Measurements from ENCODE around the gene A1BG.

The A1BG gene

DNA sequence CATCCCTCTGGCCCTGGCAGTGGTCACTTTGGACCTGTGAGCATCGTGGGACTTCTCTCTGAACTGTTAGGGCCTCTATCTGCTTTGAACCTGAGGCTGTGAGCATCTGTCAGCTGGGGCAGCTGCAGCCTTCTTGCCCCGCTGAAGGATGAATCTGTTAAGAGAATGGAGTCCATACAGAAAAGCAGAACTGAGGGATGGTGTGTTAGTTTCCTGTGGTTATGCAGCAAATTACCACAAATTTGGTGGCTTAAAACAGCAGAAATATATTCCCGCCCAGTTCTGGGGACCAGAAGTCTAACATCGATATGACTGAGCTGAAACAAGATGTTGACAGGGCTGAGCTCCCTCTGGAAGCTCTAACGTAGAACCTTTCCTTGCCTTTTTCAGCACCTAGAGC is 10.9 kb upstream of the A1BG start:
- no peak overlapping the region for H2BK15ac ChIP-seq (ENCODE audit: low read length)
- H4K8ac ChIP-seq (ENCODE audit: low read depth, low read length), result no peak overlapping the region
- no peak overlapping the region for H3K4ac ChIP-seq (ENCODE audit: low read length)
- no peak overlapping the region for H3K27ac ChIP-seq (replicated peaks; ENCODE audit: low read length)
- H3K79me1 ChIP-seq (ENCODE audit: low read depth, low read length), result peaks cover 10% of the 10 kb centered on the region
- no CpG with 5 or more reads among the region's 5 CpGs for WGBS, 2 donors (ENCODE audit: extremely low coverage in 2 of 2, insufficient read length in 2 of 2, insufficient replicate concordance in 1 of 2)
- no peak overlapping the region for H2AK5ac ChIP-seq (ENCODE audit: low read depth, low read length)
- H3K18ac ChIP-seq (ENCODE audit: low read length), result no peak overlapping the region
- H3K4me1 ChIP-seq (ENCODE audit: control insufficient read depth in 2 of 2, insufficient read depth in 1 of 2, low read depth in 1 of 2, low read length in 2 of 2), result peaks cover 0 to 3% of the 10 kb centered on the region in 2 donors
- no peaks in the 10 kb centered on the region for H3K27me3 ChIP-seq (ENCODE audit: control insufficient read depth in 3 of 3, insufficient read depth in 3 of 3, low read depth in 1 of 3, low read length in 3 of 3)
- no peak overlapping the region for H2AFZ ChIP-seq (ENCODE audit: low read length)
- H3K36me3 ChIP-seq (replicated peaks in 1 of 2; ENCODE audit: control insufficient read depth in 2 of 2, insufficient read depth in 2 of 2, low read length in 2 of 2), result peaks cover 6 to 14% of the 10 kb centered on the region in 2 donors
- H2BK5ac ChIP-seq (ENCODE audit: low read length), result no peak overlapping the region
- no peak overlapping the region for H3K9ac ChIP-seq (ENCODE audit: low read depth, low read length, poor library complexity)
- H3K4me3 ChIP-seq (ENCODE audit: low read length in 2 of 2), result no peak overlapping the region
- no peak overlapping the region for H3K4me2 ChIP-seq (ENCODE audit: insufficient read depth, low read length, poor library complexity, severe bottlenecking)
- no peak overlapping the region for H3K14ac ChIP-seq (ENCODE audit: low read length)
- no peak for DNase-seq (ENCODE audit: low spot score)
- no peak overlapping the region for H2BK120ac ChIP-seq (ENCODE audit: low read depth, low read length)
- H3K9me3 ChIP-seq (replicated peaks in 1 of 2; ENCODE audit: control insufficient read depth in 2 of 2, insufficient read depth in 1 of 2, low read depth in 1 of 2, low read length in 2 of 2), result no peaks in the 10 kb centered on the region
- no peak overlapping the region for H3K23ac ChIP-seq (ENCODE audit: low read depth, low read length, poor library complexity)
- no peak overlapping the region for H2BK12ac ChIP-seq (ENCODE audit: low read length)
- H4K91ac ChIP-seq (ENCODE audit: low read depth, low read length, poor library complexity), result no peak overlapping the region

DNA sequence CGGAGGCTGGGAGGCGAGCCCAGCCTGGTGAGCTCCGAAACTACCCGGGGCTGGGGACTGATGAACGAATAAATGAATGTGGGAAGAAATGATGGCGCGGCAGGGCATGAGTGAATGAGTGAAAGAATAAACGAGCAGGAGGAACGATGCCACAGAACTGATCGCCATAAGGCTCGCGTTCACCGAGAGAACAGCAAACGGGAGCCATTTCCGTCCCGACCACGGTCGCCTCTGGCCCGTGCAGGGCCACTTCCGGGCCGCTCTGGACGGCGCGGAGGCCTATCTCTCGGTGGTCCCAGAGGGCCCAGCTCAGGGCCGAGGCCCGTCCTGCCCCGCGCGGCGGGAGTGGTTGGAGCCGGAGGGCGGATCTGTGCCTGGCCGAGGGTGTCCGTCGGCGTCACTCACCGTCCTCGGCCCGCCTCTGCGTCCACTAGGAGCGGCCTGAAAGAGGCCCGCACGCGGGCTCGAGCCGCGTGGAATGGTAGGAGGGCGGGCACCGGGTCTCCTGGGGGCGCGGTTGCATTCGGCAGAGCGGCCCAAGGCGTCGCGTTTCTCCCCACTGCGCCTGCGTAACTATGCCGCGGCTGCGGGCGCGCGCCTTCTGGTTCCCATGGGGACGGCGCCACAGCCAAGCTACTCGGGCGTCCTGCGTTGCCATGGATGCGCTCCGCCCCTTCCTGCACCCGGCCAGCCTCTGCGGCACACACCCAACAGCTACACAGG is 9.1 kb upstream of the A1BG start, which contains the start of gene ZNF497:
TSS of gene ZNF497 (minus strand) at position 480 of the 723 bp plus-strand sequence. CDS start 5,116 bp downstream, outside the sequence.
- peak within 1 kb of the TSS; percentile 92 to 99 for H3K4me3 ChIP-seq (ENCODE audit: low read length in 2 of 2)
- H3K4ac ChIP-seq (ENCODE audit: low read length), result peak within 1 kb of the TSS; percentile 99
- DNase-seq (ENCODE audit: low spot score), result peak; percentile 96
- peak within 1 kb of the TSS; percentile 99 for H3K4me2 ChIP-seq (ENCODE audit: insufficient read depth, low read length, poor library complexity, severe bottlenecking)
- peak within 1 kb of the TSS; percentile 99 for H4K8ac ChIP-seq (ENCODE audit: low read depth, low read length)
- peaks cover 16% of the 10 kb centered on the region for H3K79me1 ChIP-seq (ENCODE audit: low read depth, low read length)
- H3K9ac ChIP-seq (ENCODE audit: low read depth, low read length, poor library complexity), result peak within 1 kb of the TSS; percentile 99
- H2BK5ac ChIP-seq (ENCODE audit: low read length), result peak within 1 kb of the TSS; percentile 99
- peak within 1 kb of the TSS; percentile 73 for H2BK12ac ChIP-seq (ENCODE audit: low read length)
- no peaks in the 10 kb centered on the region for H3K9me3 ChIP-seq (replicated peaks in 1 of 2; ENCODE audit: control insufficient read depth in 2 of 2, insufficient read depth in 1 of 2, low read depth in 1 of 2, low read length in 2 of 2)
- no peaks in the 10 kb centered on the region for H3K27me3 ChIP-seq (ENCODE audit: control insufficient read depth in 3 of 3, insufficient read depth in 3 of 3, low read depth in 1 of 3, low read length in 3 of 3)
- peak within 1 kb of the TSS; percentile 99 for H2BK120ac ChIP-seq (ENCODE audit: low read depth, low read length)
- peak within 1 kb of the TSS; percentile 81 for H2BK15ac ChIP-seq (ENCODE audit: low read length)
- H3K23ac ChIP-seq (ENCODE audit: low read depth, low read length, poor library complexity), result peak within 1 kb of the TSS; percentile 99
- H4K91ac ChIP-seq (ENCODE audit: low read depth, low read length, poor library complexity), result peak within 1 kb of the TSS; percentile 99
- H2AFZ ChIP-seq (ENCODE audit: low read length), result peak within 1 kb of the TSS; percentile 98
- peak within 1 kb of the TSS; percentile 100 for H2AK5ac ChIP-seq (ENCODE audit: low read depth, low read length)
- H3K36me3 ChIP-seq (replicated peaks in 1 of 2; ENCODE audit: control insufficient read depth in 2 of 2, insufficient read depth in 2 of 2, low read length in 2 of 2), result peaks cover 6 to 9% of the 10 kb centered on the region in 2 donors
- peak within 1 kb of the TSS; percentile 95 for H3K27ac ChIP-seq (replicated peaks; ENCODE audit: low read length)
- H3K14ac ChIP-seq (ENCODE audit: low read length), result peak within 1 kb of the TSS; percentile 98
- H3K4me1 ChIP-seq (ENCODE audit: control insufficient read depth in 2 of 2, insufficient read depth in 1 of 2, low read depth in 1 of 2, low read length in 2 of 2), result peaks cover 0 to 3% of the 10 kb centered on the region in 2 donors
- no CpG with 5 or more reads among the region's 74 CpGs for WGBS, 2 donors (ENCODE audit: extremely low coverage in 2 of 2, insufficient read length in 2 of 2, insufficient replicate concordance in 1 of 2)
- H3K18ac ChIP-seq (ENCODE audit: low read length), result peak within 1 kb of the TSS; percentile 98

DNA sequence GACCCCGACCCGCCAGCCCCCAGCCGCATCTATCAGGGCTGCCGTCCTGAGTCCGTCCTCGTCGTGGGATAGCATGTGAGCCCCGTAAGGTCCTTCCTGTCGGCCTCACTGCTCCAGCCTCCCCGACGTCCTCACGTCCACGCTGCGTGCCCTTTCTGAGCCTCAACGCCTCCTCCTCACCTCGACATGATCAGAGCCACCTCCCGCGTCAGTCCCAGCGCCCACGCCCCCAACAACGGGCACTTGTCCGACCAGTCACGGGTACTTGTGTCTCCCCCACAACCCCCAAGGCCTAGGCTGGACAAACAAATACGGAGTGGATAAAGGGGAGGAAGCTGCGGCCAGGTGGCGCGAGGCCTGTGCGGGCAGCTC is 8.6 kb upstream of the A1BG start:
- Histone ChIP-seq H3K79me1 (ENCODE audit: low read depth, low read length) (peaks cover 15% of the 10 kb centered on the region), H2BK15ac (ENCODE audit: low read length) (peak overlapping the region; percentile 81), H4K91ac (ENCODE audit: low read depth, low read length, poor library complexity) (peak overlapping the region; percentile 99), H2AFZ (ENCODE audit: low read length) (peak overlapping the region; percentile 98), H3K23ac (ENCODE audit: low read depth, low read length, poor library complexity) (peak overlapping the region; percentile 99), H2BK120ac (ENCODE audit: low read depth, low read length) (peak overlapping the region; percentile 99), H2BK12ac (ENCODE audit: low read length) (peak overlapping the region; percentile 73), H3K4ac (ENCODE audit: low read length) (peak overlapping the region; percentile 99), H2BK5ac (ENCODE audit: low read length) (peak overlapping the region; percentile 99), H3K4me3 (ENCODE audit: low read length in 2 of 2) (peak overlapping the region; percentile 92 to 99), H3K18ac (ENCODE audit: low read length) (peak overlapping the region; percentile 97), H3K36me3 (replicated peaks in 1 of 2; ENCODE audit: control insufficient read depth in 2 of 2, insufficient read depth in 2 of 2, low read length in 2 of 2) (peaks cover 4 to 7% of the 10 kb centered on the region in 2 donors), H4K8ac (ENCODE audit: low read depth, low read length) (peak overlapping the region; percentile 99), H3K4me2 (ENCODE audit: insufficient read depth, low read length, poor library complexity, severe bottlenecking) (peak overlapping the region; percentile 99), H3K9me3 (replicated peaks in 1 of 2; ENCODE audit: control insufficient read depth in 2 of 2, insufficient read depth in 1 of 2, low read depth in 1 of 2, low read length in 2 of 2) (no peaks in the 10 kb centered on the region), H3K14ac (ENCODE audit: low read length) (peak overlapping the region; percentile 98), H3K27me3 (ENCODE audit: control insufficient read depth in 3 of 3, insufficient read depth in 3 of 3, low read depth in 1 of 3, low read length in 3 of 3) (no peaks in the 10 kb centered on the region), H3K27ac (replicated peaks; ENCODE audit: low read length) (peak overlapping the region; percentile 95), H2AK5ac (ENCODE audit: low read depth, low read length) (peak overlapping the region; percentile 100), H3K4me1 (ENCODE audit: control insufficient read depth in 2 of 2, insufficient read depth in 1 of 2, low read depth in 1 of 2, low read length in 2 of 2) (peaks cover 0 to 3% of the 10 kb centered on the region in 2 donors), H3K9ac (ENCODE audit: low read depth, low read length, poor library complexity) (peak overlapping the region; percentile 99)
- peak; percentile 61 for DNase-seq (ENCODE audit: low spot score)
- no CpG with 5 or more reads among the region's 28 CpGs for WGBS, 2 donors (ENCODE audit: extremely low coverage in 2 of 2, insufficient read length in 2 of 2, insufficient replicate concordance in 1 of 2)

DNA sequence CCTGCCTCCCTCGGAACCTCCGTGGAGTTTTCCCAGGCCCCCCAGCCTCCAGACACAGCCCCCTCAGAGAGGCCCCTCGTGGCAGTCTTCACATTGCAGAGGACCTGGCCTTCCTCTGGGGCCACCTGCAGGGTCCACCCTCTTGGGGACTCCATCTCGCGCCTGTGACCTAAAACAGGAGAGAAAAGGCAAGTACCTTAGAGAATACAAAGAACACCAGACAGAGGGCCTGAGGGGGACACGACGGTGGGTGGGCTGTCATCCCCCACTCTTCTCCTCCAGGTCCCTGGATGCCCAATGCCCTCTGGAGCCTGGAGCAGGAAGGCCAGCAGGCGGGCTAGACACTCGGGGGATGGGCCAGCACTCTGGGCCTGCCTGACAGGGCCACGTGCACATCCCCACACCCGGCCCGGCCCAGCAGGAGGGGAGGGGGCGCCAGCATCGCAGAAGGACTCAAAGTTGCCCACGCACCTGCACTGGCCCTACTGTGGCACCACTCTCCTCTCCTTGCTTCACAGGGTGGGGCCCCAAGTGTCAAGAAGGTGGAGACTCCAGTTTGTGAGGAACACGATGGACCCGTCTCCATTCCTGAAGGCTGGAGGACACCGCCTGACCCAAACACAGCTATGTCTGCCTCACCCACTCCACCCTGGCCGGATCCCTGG is 4.3 kb upstream of the A1BG start:
- Histone ChIP-seq H2AFZ (ENCODE audit: low read length) (no peak overlapping the region), H3K4me2 (ENCODE audit: insufficient read depth, low read length, poor library complexity, severe bottlenecking) (no peak overlapping the region), H4K91ac (ENCODE audit: low read depth, low read length, poor library complexity) (no peak overlapping the region), H3K27me3 (ENCODE audit: control insufficient read depth in 3 of 3, insufficient read depth in 3 of 3, low read depth in 1 of 3, low read length in 3 of 3) (no peaks in the 10 kb centered on the region), H2BK15ac (ENCODE audit: low read length) (no peak overlapping the region), H3K9ac (ENCODE audit: low read depth, low read length, poor library complexity) (no peak overlapping the region), H2BK5ac (ENCODE audit: low read length) (peak overlapping the region; percentile 19), H2BK12ac (ENCODE audit: low read length) (no peak overlapping the region), H3K9me3 (replicated peaks in 1 of 2; ENCODE audit: control insufficient read depth in 2 of 2, insufficient read depth in 1 of 2, low read depth in 1 of 2, low read length in 2 of 2) (no peaks in the 10 kb centered on the region), H3K4ac (ENCODE audit: low read length) (no peak overlapping the region), H3K14ac (ENCODE audit: low read length) (no peak overlapping the region), H3K23ac (ENCODE audit: low read depth, low read length, poor library complexity) (no peak overlapping the region), H2AK5ac (ENCODE audit: low read depth, low read length) (no peak overlapping the region), H3K4me3 (ENCODE audit: low read length in 2 of 2) (no peak overlapping the region), H3K4me1 (ENCODE audit: control insufficient read depth in 2 of 2, insufficient read depth in 1 of 2, low read depth in 1 of 2, low read length in 2 of 2) (peaks cover 0 to 3% of the 10 kb centered on the region in 2 donors), H3K79me1 (ENCODE audit: low read depth, low read length) (peaks cover 11% of the 10 kb centered on the region), H4K8ac (ENCODE audit: low read depth, low read length) (no peak overlapping the region), H3K27ac (replicated peaks; ENCODE audit: low read length) (no peak overlapping the region), H3K18ac (ENCODE audit: low read length) (no peak overlapping the region), H2BK120ac (ENCODE audit: low read depth, low read length) (no peak overlapping the region), H3K36me3 (replicated peaks in 1 of 2; ENCODE audit: control insufficient read depth in 2 of 2, insufficient read depth in 2 of 2, low read length in 2 of 2) (peaks cover 7 to 24% of the 10 kb centered on the region in 2 donors)
- no CpG with 5 or more reads among the region's 19 CpGs for WGBS, 2 donors (ENCODE audit: extremely low coverage in 2 of 2, insufficient read length in 2 of 2, insufficient replicate concordance in 1 of 2)
- DNase-seq (ENCODE audit: low spot score), result no peak
